ENCODE data around the gene PTPRE. TPM values are rescaled to one million over a fixed set of nuclear protein-coding genes. Genes with fewer than 3 reads are reported as not detected.

The PTPRE gene
- total RNA-seq, 1 donor from 2014 or later: 254 TPM

DNA sequence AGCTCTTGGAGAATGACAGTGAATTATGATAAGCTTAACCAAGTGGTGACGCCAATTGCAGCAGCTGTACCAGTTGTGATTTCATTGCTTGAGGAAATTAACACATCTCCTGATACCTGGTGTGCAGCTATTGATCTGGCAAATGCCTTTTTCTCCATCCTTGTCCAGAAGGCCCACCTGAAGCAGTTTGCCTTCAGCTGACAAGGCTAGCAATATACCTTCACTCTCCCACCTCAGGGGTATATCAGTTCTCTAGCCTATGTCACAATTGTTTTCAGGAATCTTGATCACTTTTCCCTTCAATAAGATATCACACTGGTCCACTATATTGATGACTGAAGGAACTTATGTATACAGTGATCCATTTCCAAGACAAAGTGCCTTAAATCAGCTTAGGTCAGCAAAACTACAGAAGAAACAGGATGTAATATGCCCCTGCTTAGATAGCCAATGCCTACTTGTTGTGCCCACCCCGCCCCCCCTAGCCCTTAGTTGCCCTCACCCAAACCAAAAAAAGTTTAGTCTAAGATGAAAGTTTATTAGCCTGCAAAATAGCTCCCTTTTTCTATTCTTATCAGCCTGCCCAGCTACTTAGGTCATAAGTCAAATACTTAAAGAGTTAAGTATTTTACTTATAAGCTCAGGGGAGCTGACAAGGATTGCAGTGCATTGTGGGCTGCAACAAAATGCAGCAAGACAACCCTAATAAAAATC is 45.1 kb downstream of the PTPRE start:
- DNase-seq (ENCODE audit: low read depth in 2 of 2): no peak

DNA sequence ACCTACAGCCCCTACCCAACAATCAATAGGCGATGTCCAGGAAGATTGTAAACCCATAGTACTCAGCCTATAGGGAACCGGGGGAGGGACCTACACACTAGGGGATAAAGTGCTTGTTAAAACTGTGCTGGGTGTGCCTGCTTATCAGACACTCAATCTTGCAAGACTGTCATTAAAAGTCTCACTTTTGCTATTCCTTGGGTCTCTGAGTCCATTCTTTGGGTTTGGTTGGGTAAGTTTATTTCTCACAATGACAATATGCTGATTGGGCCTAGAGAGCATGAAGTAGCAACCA is 45.6 kb downstream of the PTPRE start:
- no peak for DNase-seq (ENCODE audit: low read depth in 2 of 2)

DNA sequence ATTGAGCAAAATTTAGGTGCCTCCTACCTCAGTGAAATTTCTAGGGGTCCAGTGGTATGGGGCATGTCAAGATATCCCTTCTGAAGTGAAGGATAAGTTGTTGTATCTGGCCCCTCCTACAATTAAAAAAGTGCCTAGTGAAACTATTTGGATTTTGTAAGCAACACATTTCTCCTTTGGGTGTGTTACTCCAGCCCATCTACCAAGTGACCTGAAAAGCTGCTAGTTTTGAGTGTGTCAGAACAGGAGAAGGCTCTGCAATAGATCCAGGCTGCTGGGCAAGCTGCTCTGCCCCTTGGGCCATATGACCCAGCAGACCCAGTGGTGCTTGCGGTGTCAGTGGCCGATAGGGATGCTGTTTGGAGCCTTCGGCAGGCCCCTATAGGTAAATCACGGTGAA is 46.0 kb downstream of the PTPRE start:
- DNase-seq (ENCODE audit: low read depth in 2 of 2): no peak

DNA sequence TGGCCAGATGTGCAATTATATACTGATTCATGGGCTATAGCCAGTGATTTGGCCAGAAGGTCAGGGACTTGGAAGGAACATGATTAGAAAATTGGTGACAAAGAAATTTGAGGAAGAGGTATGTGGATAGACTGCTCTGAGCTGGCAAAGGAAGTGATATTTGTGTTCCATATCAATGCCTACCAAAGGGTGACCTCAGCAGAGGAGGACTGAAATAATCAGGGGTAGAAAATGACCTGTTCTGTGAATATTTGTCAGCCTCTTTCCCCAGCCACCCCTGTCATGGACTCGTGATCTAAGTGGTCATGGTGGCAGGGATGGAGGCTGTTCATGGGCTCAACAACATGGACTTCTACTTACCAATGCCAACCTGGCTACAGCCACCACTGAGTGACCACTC is 47.0 kb downstream of the PTPRE start:
- no peak for DNase-seq (ENCODE audit: low read depth in 2 of 2)

DNA sequence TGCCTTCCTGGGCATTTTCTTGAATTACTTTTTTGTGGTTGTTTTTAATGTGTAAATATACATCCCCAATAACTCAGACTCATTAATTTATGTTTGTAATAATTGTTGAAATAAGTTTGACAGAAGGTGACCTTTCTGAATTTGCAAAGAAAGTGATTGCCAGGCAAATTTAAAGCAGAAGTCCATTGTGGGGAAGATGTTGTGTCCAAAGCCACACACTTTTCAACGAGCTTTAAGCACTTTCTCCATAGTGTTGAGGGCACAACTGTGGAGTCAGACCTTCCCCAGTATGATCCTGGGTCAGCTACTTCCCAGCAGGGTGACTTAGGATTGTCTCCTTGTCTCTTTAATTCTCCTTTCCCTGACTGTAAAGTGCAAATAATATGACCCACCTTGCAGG is 52.5 kb downstream of the PTPRE start:
- no peak for DNase-seq (ENCODE audit: low read depth in 2 of 2)

DNA sequence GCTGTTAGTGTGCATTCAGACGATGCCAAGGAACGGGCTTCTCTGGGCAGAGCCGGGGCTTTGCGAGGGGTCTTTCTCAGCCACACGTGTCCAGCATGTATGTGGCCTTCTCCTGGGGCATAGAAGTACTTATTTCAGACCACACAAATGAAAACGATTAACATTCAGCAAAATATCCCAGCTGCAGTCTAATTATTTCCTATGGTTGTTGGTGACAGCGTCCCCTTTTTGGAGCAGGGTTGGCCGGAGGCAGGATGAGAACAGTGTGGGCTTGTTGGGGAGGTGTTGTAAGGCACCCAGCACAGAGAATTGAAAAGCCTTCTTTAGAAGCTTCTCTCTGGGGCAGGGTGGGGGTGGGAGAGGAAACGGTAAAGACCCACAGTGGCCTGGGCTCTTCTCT is 54.2 kb downstream of the PTPRE start:
- DNase-seq (ENCODE audit: low read depth in 2 of 2): no peak

DNA sequence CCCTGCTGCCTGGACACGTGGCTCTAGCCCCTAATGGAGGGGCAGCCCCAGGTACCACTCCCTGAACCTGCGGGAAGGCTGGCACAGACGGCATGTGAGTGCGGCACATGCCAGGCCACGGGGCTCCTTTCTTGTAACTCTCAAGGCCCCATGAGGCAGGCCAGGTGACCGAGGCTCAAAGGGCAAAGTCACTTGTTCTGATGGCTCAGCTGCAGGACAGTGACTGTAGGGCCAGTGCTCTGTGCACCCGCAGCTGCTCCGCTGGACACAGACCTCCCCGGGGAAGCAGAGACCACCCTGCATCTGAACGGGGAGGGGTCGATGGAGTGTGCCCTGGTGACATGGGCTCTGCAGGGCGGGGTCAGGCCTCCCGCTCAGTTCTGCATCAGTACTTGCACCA is 55.3 kb downstream of the PTPRE start:
- DNase-seq (ENCODE audit: low read depth in 2 of 2): no peak

DNA sequence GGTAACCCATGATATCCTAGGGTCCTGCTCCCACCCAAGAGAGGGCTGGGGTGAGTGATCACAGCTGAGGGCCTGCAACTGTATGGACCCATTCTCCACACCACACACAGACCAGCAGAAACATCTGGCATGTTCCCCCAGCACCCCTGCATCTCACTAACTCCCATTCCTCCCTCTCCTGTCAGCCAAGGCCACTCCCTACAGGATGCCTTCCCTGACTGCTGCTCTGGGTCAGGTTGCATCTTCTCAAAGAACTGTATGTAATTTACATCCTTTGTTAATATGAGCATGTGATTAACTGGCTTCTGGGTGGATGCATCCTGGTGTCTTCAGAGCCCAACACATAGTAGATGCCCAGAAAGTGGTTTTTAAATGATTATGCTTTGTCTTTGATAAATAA is 56.2 kb downstream of the PTPRE start:
- DNase-seq (ENCODE audit: low read depth in 2 of 2): no peak

DNA sequence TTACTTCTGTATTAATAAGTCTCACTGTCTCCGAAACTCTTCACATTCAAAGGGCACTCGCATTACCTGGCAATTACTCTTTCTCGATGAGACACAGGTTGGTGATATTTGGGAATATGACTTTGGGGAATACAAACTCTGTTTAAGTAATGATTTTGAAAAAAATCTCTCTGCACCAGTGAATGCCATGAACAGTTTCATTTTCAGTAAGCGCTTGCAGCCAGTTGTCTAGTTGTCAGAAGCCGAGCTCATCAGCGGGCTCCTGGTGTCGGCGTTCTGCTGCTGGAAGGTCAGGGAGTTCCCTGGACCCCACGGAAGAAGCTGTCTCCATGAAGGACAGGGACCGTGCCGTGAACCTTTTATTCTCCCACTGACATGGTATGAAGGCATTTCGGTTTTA is 57.7 kb downstream of the PTPRE start:
- peak in 1 of 2 donors; percentile 46 for DNase-seq (ENCODE audit: low read depth in 2 of 2)

DNA sequence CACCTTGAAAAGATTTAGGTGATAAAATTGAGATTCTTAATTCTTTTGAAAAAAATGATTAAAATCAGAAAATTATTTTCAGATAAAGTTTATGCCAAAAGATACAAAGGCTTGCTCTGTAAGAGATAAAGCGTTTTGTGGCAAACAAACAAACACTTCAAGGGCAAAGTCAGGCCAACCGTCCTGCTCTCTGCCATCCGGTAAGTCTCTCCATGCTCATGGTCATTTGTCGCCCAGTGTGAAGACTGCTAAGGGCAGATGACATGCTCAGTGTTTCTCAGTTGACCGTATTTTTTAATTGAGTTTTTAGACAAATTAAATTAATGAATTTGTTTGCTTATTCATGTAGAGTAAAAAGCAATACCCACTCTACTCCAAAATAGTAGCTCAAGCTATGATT is 60.0 kb downstream of the PTPRE start:
- no peak for DNase-seq (ENCODE audit: low read depth in 2 of 2)

DNA sequence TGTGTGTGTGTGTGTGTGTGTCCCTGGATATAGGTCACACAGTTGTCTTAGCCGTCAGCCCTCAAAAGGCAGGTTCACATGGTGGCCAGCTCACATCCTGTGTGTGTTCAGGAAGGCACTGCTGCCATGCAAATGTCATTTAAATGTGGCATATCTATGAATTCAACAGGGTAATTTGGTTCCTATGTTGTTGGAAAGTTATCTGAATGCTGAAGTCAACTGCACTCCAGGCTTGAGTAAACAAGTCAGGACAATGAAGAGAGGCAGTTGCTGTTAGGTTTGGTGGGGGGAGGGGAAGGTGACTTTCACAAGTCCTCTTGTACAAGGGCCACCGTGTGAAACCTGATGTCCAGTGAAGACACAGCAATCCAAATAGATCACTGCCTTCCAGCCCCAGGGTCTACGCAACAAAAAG is 61.1 kb downstream of the PTPRE start:
- DNase-seq (ENCODE audit: low read depth in 2 of 2): peak; percentile 38 to 71

DNA sequence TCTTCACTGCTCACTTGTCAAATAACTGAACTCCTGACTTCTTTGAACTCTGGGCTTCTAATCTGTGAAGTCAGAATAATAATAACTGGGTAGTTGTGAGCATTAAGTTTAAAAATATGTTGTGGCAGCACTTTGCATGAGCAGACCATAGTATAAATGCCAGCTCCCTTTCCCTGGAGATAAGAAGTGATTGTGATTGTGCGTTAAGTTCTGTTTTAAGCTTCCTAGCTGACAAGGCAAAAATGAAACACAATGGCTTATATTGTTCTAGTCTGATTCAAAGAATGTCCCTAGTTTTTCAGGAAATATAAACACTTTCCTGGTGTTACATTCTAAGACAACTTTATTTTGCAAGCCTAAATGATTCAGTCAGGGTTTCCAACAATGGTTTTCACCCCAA is 61.8 kb downstream of the PTPRE start:
- peak; percentile 57 to 63 for DNase-seq (ENCODE audit: low read depth in 2 of 2)

DNA sequence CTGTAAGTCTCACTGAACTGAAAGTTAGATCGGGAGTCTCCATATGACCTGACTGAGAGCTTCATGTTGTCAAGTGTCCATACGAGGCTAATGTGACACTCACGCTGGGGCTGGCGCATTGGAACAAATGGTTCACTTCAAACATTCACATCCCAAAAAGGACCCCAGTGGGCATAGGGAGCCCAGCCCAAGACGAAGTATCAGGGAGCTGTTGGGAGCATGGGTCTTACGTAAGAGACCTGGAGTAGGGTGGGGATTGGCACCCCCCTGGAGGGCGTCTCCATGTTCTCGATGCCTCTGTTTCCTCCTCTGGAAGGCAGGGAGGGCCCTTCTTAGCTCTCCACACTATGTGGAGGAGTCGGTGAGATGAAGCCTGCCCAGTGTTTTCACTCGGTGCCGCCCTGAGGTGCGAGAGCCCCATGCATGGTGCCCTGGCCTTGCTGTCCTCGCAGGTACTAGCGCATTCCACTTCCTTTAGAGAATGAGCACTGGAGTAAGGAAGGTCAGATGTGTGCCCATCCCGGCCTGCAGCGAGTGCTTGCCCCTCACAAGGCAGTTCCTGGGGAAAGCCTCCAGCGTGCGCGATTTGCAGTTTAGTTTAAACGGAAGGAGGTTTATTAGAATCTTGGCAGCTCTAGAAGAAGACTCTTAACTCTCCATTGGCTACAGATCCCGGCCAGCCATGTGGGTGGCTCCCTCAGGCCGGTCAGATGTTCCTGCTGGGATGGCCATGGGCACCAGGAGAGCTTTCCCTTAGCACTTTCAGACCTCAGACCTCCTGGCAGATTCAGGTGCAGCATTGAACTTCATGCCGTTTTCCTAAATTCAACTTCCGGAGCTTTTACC is 64.4 kb downstream of the PTPRE start:
- no peak for DNase-seq (ENCODE audit: low read depth in 2 of 2)

DNA sequence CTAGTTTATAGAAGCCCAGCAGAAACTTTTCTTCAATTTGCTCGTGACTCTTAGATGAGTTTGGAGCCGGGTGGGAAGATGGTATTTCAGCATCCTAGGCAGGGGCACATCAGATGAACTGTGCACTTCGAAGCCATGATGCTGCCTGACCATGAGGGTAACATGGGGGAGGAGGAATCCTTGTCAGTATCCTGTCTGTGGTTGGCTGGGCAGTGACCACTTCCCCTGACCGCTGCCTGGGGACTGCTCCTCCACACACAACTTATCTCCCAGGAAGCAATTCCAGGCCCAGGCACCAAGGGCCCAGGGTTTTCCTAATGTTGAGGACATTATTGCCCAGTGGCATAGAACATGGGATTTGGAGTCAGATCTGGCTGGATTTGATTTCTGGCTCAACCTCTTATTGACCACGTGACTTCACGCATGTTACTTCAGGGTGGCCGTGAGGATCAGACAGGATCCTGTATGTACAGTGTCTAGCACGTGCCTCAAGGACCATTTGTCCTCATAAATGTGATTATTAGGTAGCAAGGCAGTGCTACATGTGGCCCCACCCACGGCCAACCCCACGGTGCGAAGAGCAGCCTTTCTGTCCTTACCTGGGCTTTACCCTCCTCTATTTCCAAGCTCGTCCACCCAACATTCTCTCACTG is 65.2 kb downstream of the PTPRE start:
- DNase-seq (ENCODE audit: low read depth in 2 of 2): no peak

DNA sequence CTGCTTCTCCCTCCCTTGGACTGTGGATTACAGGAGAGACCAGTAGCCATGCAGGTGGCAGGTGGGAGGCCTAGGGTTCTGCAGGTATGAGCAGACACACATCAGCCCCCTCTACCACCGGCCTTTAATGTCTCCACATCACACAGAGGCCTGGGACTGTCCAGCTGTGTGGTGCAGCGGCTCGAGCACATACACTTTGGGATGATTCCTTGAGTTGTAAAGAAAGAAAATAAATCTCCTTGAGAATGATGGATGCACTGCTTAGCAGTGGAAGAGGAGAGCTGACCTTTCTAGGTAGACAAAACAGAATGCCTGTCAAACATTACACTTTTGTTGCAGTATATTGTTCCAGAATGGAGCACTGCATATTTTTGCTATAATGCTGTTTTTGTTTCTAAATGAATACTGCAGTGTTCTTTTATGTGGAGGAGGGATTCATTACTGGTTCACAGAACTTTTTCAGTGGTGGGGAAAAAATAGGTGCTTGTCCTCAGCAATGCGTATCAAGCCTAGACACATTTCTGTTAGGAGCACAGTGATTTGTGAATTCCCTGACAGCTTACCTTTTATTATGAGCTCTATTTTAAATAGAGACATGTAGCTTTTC is 66.0 kb downstream of the PTPRE start:
- no peak for DNase-seq (ENCODE audit: low read depth in 2 of 2)

DNA sequence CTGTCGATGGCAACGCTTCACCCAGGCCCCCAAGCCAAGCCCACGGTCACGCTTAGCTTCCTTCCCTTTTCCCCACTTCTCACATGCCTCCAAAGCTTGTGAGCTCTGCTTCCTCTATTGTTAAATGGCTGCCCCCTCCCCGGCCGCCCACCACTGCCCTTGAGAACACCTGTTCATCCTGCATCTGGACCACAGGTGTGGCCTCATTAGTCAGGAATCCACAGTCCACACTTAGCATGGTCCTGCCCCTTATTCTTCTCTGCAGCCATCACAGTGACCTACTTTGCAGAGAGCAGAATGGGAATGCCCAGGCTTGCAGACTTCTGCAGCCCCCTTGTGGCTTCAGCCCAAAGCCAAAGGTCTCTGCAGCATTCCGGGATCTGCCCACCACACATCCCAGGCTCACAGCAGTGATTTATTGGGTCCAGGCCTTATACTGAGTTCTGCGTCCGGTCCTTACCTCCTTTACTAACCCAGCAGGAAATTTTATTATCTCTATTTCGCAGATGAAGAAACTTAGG is 66.9 kb downstream of the PTPRE start:
- peak; percentile 59 to 62 for DNase-seq (ENCODE audit: low read depth in 2 of 2)

DNA sequence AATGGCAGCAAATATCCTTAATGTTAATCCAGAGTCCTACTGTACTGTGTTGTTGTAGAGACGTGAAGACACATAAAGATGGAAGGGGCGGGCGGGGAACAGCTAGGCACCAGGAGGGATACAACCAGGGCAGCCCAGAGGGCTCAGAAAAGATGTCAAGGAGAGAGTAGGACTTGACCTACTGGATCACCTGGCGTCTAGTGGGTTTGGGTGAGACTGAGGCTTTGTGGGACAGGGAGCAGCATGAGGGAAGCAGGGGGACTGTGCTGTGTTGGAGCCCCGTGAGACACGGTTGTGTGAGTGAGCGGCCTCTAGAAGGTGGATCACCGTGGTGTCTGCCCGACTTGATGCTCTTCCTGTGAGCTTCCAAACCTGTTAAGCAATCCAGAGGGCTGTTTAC is 68.0 kb downstream of the PTPRE start:
- no peak for DNase-seq (ENCODE audit: low read depth in 2 of 2)

DNA sequence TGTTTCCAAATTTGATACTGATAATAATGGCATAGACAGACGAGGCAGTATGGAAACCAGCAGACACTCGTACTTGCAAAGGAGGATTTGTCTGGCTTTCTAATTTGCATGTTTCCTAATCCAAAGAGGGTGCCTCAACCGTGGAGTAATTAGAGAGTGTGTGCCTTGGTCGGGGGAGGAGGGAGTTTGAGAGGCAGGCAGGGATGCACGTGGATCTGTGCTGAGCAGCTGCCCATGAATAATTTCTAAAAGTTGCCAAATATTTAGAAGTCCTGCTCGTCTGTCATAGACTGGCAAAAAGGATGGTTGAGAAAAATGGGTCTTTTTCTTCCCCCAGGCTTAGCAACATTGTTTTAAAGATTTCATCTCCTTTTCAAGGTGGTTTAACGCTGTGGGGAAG is 69.4 kb downstream of the PTPRE start:
- DNase-seq (ENCODE audit: low read depth in 2 of 2): peak in 1 of 2 donors; percentile 29

DNA sequence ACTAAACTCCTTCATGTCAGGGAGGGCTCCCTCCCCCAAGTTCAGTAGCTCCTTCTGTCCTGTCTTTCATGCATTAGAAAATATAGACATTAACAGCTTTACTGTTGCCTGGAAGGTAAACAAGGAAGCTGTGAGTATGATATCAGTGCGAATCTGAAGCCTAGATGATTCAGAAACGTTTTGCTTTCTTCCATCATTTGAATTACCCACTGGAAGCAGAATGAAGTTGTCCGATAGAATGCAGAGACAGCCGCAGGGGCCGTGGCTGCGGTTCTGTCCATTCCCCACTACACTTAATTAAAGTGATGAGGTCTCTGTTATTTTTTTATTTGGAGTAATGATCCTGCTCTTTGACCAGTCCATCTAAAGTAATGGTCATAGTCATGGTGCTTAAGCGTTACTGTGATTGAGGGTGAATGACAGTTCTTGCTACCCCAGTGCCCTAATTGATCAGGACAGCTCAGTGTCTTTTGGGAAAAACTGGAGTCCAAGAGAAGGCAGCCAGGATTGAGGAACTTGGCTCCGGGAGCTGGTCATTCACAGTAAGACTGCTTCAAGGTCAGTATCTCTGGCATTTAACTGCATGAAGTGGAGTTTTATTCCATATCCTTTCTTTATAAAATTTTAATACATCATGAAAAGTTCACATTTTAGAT is 69.9 kb downstream of the PTPRE start:
- DNase-seq (ENCODE audit: low read depth in 2 of 2): peak; percentile 27 to 71

DNA sequence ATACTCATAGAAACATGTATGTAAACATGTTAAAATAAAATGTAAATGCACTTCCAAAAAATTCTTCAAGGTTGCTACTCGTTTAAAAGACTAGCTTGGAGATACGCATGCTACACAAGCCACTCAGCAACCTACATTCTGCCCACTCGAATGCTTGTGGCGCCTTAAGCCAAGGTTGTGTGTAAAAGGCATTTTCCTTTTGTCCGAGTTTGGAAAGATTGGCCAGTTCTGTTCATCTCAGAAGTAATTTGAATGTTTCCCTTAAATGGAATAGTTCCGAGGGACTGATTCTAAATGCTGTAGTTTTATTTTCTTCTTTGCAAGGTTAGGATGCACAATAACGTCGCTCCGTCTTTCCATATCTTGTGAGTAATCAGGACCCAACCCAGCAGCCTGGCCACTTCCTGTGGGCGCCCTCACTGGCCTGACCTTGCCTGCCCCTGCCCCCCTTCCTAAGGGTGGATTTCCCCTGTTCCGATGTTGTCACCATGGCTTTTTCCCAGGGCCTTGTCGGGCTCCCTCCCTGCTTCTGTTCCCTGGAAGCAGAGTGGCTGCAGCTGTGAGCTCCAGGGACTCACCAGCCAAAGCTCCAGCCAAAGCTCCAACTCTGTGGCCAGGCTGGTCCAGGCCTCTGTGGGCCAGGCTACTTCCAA is 70.6 kb downstream of the PTPRE start:
- DNase-seq (ENCODE audit: low read depth in 2 of 2): peak; percentile 89 to 96

DNA sequence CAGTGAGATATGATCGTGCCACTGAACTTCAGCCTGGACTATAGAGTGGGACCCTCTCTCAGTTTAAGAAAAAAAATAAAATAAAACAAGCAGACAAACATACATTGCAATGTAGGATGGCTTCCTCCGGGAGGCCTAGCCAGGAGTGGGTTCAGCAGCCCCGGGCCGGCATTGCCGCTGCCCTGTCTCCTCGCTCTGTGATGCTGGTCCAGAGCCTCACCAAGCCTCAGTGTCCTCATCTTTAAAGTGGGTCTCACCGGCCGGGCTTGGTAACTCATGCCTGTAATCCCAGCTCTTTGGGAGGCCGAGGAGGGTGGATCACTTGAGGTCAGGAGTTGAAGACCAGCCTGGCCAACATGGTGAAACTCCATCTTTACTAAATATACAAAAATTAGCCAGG is 71.6 kb downstream of the PTPRE start:
- DNase-seq (ENCODE audit: low read depth in 2 of 2): no peak
